HCT116 (cell line): ENCODE measurements around the gene RCE1. TPM values are rescaled to one million over a fixed set of nuclear protein-coding genes. Genes with fewer than 3 reads are reported as not detected.

Source experiments
- ATAC-seq: fragments of 200-7000 bp; cut with Tn5 transposase; 2 replicates; pipeline ENCODE4 v1.9.1; 2020; ENCODE audit warnings: mild to moderate bottlenecking, moderate library complexity
- BruUV-seq: library from RNA; stranded (reverse); fragments of 400-500 nt; replicated peaks from 2 replicates; lab custom pipeline; 2021; lab: Mats Ljungman, UMichigan
- CTCF ChIA-PET: fragments of 300-600 bp; sonication (Branson Sonifier 250); formaldehyde crosslinking; loops from one replicate; lab custom pipeline; 2021; ENCODE audit warnings: antibody characterized with exemption; lab: Charles Lee
- POLR2A ChIA-PET: fragments of 300-600, 350-600 bp; sonication (Branson Sonifier 250); formaldehyde crosslinking; loops from one replicate; lab custom pipeline; 2021; ENCODE audit warnings: antibody characterized with exemption; lab: Charles Lee
- RAD21 ChIA-PET, 2 experiments: fragments of 300-600 bp; sonication (Branson Sonifier 250); formaldehyde crosslinking; loops; one replicate each; lab custom pipeline; 2023; ENCODE audit warnings: low total read pairs in 2 of 2; ENCODE audit not compliant: uncharacterized antibody in 2 of 2, unreplicated experiment in 2 of 2, low non-redundant PET in 1 of 2; lab: Charles Lee
- DNase-seq: peaks from one replicate; pipeline ENCODE4 v3.0.0-alpha.2; 2010; ENCODE audit warnings: low read depth, low spot score
- H2AFZ ChIP-seq: fragments of 200-600 bp; shearing (Covaris generic), sonication (generic); 2 replicates; pipeline ENCODE4 v1.6.1; 2017; ENCODE audit warnings: low read depth, mixed run types, mixed read lengths, antibody characterized with exemption, low read length; ENCODE audit not compliant: poor library complexity, severe bottlenecking
- H3K27ac ChIP-seq: 2 replicates; pipeline ENCODE4 v1.5.1; 2012; ENCODE audit warnings: low read depth, low read length
- H3K27me3 ChIP-seq: fragments of 200-600 bp; sonication (generic); 2 replicates; pipeline ENCODE4 v1.6.1; 2016; ENCODE audit warnings: mixed run types, low read length, mixed read lengths; ENCODE audit not compliant: insufficient read depth
- H3K36me3 ChIP-seq, 2 experiments: fragments of 200-500 bp in 1 of 2; fragments of 200-600 bp in 1 of 2; sonication (Bioruptor generic) in 1 of 2; sonication (generic) in 1 of 2; 2 replicates each; pipeline versions ENCODE4 v1.5.1 to v1.6.1; 2014 to 2016; ENCODE audit warnings: low read length in 2 of 2, inconsistent platforms in 1 of 2, mixed read lengths in 1 of 2, mixed run types in 1 of 2; ENCODE audit not compliant: insufficient read depth in 2 of 2, control insufficient read depth in 1 of 2
- H3K4me1 ChIP-seq, 2 experiments: fragments of 200-600 bp in 1 of 2; sonication (generic) in 1 of 2; 2 replicates each; pipeline versions ENCODE4 v1.5.1 to v1.6.1; 2012 to 2017; ENCODE audit warnings: low read length in 2 of 2, inconsistent platforms in 1 of 2, mild to moderate bottlenecking in 1 of 2, mixed read lengths in 1 of 2, mixed run types in 1 of 2, moderate library complexity in 1 of 2; ENCODE audit not compliant: insufficient read depth in 2 of 2, control insufficient read depth in 1 of 2
- H3K4me2 ChIP-seq: fragments of 200-600 bp; sonication (generic); 2 replicates; pipeline ENCODE4 v1.6.1; 2017; ENCODE audit warnings: mixed run types, low read length, mixed read lengths
- H3K4me3 ChIP-seq, 2 experiments: fragments of 200-600 bp in 1 of 2; sonication (generic) in 1 of 2; replicated peaks in 1 of 2; 2 replicates each; pipeline ENCODE4 v1.5.1; 2011 to 2016; ENCODE audit warnings: low read length in 2 of 2, control low read depth in 1 of 2, low read depth in 1 of 2, mild to moderate bottlenecking in 1 of 2, mixed read lengths in 1 of 2, mixed run types in 1 of 2
- H3K79me2 ChIP-seq: fragments of 200-600 bp; sonication (generic); 2 replicates; pipeline ENCODE4 v1.6.1; 2017; ENCODE audit warnings: mild to moderate bottlenecking, mixed run types, low read length, moderate library complexity, mixed read lengths; ENCODE audit not compliant: insufficient read depth
- H3K9ac ChIP-seq: fragments of 200-600 bp; sonication (generic); 2 replicates; pipeline ENCODE4 v1.6.1; 2016; ENCODE audit warnings: low read length, mixed read lengths
- H3K9me2 ChIP-seq: fragments of 200-600 bp; sonication (generic), shearing (Covaris generic); 2 replicates; pipeline ENCODE4 v1.6.1; 2017; ENCODE audit warnings: mixed run types, mild to moderate bottlenecking, moderate library complexity; ENCODE audit not compliant: insufficient read depth
- H3K9me3 ChIP-seq, 2 experiments: fragments of 200-500 bp in 1 of 2; fragments of 200-600 bp in 1 of 2; sonication (Bioruptor generic) in 1 of 2; sonication (generic) in 1 of 2; 2 replicates each; pipeline ENCODE4 v1.6.1; 2014 to 2017; ENCODE audit warnings: low read length in 2 of 2, mixed read lengths in 2 of 2, inconsistent platforms in 1 of 2, low read depth in 1 of 2, mild to moderate bottlenecking in 1 of 2, mixed run types in 1 of 2, moderate library complexity in 1 of 2; ENCODE audit not compliant: control insufficient read depth in 1 of 2, insufficient read depth in 1 of 2
- H4K20me1 ChIP-seq: fragments of 200-600 bp; sonication (generic), shearing (Covaris generic); 2 replicates; pipeline ENCODE4 v1.6.1; 2017; ENCODE audit warnings: mixed run types, mild to moderate bottlenecking, moderate library complexity; ENCODE audit not compliant: insufficient read depth
- CBX3 ChIP-seq: IDR thresholded peaks from 2 replicates; pipeline ENCODE4 v1.6.1; 2012; ENCODE audit warnings: low read depth
- CEBPB ChIP-seq: IDR thresholded peaks from 2 replicates; pipeline ENCODE4 v1.6.1; 2012; ENCODE audit warnings: low read depth
- ELF1 ChIP-seq: IDR thresholded peaks from 2 replicates; pipeline ENCODE4 v1.6.1; 2012; ENCODE audit warnings: low read depth, borderline replicate concordance
- FOSL1 ChIP-seq: IDR thresholded peaks from 2 replicates; pipeline ENCODE4 v1.6.1; 2012; ENCODE audit warnings: low read depth
- JUND ChIP-seq: IDR thresholded peaks from 2 replicates; pipeline ENCODE4 v1.6.1; 2012
- MAX ChIP-seq: IDR thresholded peaks from 2 replicates; pipeline ENCODE4 v1.6.1; 2012
- POLR2A ChIP-seq: IDR thresholded peaks from 2 replicates; pipeline ENCODE4 v1.7.0; 2011; ENCODE audit warnings: borderline replicate concordance; ENCODE audit not compliant: insufficient read depth, insufficient read length; ENCODE audit errors: extremely low read depth
- POLR2AphosphoS5 ChIP-seq: IDR thresholded peaks from 2 replicates; pipeline ENCODE4 v1.6.1; 2011; ENCODE audit warnings: mild to moderate bottlenecking, low read depth, low read length, moderate library complexity
- RAD21 ChIP-seq: IDR thresholded peaks from 2 replicates; pipeline ENCODE4 v1.6.1; 2012; ENCODE audit warnings: low read depth, mild to moderate bottlenecking
- REST ChIP-seq: IDR thresholded peaks from 2 replicates; pipeline ENCODE4 v1.6.1; 2012; ENCODE audit warnings: low read depth
- TCF7L2 ChIP-seq: IDR thresholded peaks from 2 replicates; pipeline ENCODE4 v1.7.0; 2011; ENCODE audit warnings: borderline replicate concordance, inconsistent platforms; ENCODE audit not compliant: insufficient read depth, insufficient read length; ENCODE audit errors: extremely low read depth
- YY1 ChIP-seq: IDR thresholded peaks from 2 replicates; pipeline ENCODE4 v1.6.1; 2011; ENCODE audit warnings: low read length, low read depth, moderate library complexity, mild to moderate bottlenecking; ENCODE audit not compliant: insufficient replicate concordance; ENCODE audit errors: extremely low read depth
- ZBTB33 ChIP-seq: IDR thresholded peaks from 2 replicates; pipeline ENCODE4 v1.6.1; 2011; ENCODE audit warnings: mild to moderate bottlenecking, low read length, moderate library complexity; ENCODE audit not compliant: insufficient replicate concordance; ENCODE audit errors: extremely low read depth
- ZFX ChIP-seq: fragments of 450-650 bp; IDR thresholded peaks from 2 replicates; pipeline ENCODE4 v1.6.1; 2017
- ZNF274 ChIP-seq: fragments of 200-500 bp; sonication (Bioruptor generic); IDR thresholded peaks from 2 replicates; pipeline ENCODE4 v1.6.1; 2014; ENCODE audit warnings: mild to moderate bottlenecking, low read depth, low read length, inconsistent platforms
- intact Hi-C: fragments of 100-400 bp; cut with micrococcal nuclease; formaldehyde crosslinking; loops from 2 replicates; pipeline ENCODE4 v1.10.0; 2022
- total RNA-seq: library from RNA; stranded (reverse); gene quantifications from one replicate; pipeline ENCODE4 v1.2.1, GENCODE V29; 2021; ENCODE audit not compliant: unreplicated experiment
- TF ChIP-seq, protein P1 (sequence below): IDR thresholded peaks from 2 replicates; pipeline ENCODE4 v1.6.1; 2012

RCE1 gene
- total RNA-seq, 1 experiment from 2014 or later: 35.3 TPM

DNA sequence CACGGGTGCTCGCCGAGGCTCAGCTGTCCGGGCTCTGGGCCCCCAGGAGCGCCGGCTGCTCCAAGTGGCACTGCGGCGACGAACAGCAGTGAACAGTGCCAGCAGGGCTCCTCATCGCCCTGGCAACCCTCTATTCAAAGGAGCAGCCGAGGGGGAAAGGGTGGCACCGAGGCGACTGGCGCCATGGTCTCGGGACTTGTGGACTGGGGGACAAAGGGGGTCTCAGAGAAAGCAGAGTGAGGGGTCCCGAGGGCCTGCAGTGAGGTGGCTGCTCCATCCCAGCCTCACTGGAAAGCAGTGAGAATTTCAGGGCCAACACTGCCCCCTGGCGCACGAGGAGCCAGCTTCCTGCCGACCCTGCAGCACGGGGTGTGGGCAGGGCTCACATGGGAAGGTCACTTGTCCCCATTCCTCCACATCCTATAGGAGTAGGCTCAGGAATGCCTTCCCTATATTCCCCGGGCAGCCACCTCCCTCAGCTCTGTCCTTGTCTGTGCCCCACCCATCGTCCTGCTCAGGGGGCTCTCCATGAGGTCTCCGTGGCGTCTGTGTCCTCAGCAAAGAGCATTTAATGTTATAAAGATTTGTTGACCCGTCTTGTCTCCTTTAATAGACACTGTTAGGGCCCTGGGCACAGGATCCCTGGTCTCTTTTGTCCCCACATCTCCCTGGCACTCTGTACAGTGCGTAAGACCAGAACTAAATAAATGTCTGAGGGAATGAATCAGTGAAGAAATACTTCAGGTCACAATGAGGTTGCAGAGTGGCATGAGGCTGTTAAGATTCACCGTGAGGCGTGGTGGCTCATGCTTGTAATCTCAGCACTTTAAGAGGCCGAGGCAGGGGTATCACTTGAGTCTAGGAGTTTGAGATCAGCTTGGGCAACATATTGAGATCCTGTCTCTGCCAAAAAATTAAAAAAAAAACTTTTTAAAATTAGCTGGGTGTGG lies 40.0 kb downstream of the RCE1 start:
- Histone ChIP-seq H3K4me1 (peaks cover 83% of the 10 kb centered on the region in 2 experiments), H3K4me3 (peak overlapping the region; percentile 31 to 51), H3K9ac (peak overlapping the region; percentile 59), H3K27me3 (no peaks in the 10 kb centered on the region), H3K9me3 (no peaks in the 10 kb centered on the region), H3K4me2 (peak overlapping the region; percentile 84), H2AFZ (peak overlapping the region; percentile 36), H3K27ac (peak overlapping the region; percentile 76), H3K79me2 (no peaks in the 10 kb centered on the region), H3K36me3 (no peaks in the 10 kb centered on the region), H4K20me1 (no peaks in the 10 kb centered on the region), H3K9me2 (no peaks in the 10 kb centered on the region)
- ChIA-PET POLR2A (interaction anchor here (1.0 to 1.4 kb wide), 5 partner anchors 8 to 403 kb away, joined by 3 to 7 read pairs (median 3); partner anchors contain the start of gene DPP3), CTCF (interaction anchor here (0.7 to 3.5 kb wide), 14 partner anchors 9 to 206 kb away, joined by 3 to 17 read pairs (median 4); partner anchors contain the start of genes RBM4B and RCE1), RAD21 (interaction anchor here in 1 of 2 experiments (1.5 kb wide), 2 partner anchors 27 to 92 kb away, joined by 3 to 4 read pairs; partner anchors contain the start of gene C11orf86)
- DNase-seq (peak; percentile 68), ATAC-seq (peak; percentile 81)
- intact Hi-C loops: loop anchor here (1.0 to 10.0 kb wide), 3 partner anchors 72 to 189 kb away; partner anchors contain the start of genes PC and SYT12
- BruUV-seq: no TSS peak
- no peak for TF ChIP-seq MAX
- no peak for TF ChIP-seq POLR2A
- TF ChIP-seq POLR2AphosphoS5: peak; percentile 27; the same call in 1 of the 2 replicates
- TF ChIP-seq REST: no peak
- TF ChIP-seq ELF1: no peak
- TF ChIP-seq FOSL1: no peak
- peak; percentile 1 for TF ChIP-seq TCF7L2
- TF ChIP-seq ZFX: no peak
- no peak for TF ChIP-seq CEBPB
- TF ChIP-seq, protein P1, sequence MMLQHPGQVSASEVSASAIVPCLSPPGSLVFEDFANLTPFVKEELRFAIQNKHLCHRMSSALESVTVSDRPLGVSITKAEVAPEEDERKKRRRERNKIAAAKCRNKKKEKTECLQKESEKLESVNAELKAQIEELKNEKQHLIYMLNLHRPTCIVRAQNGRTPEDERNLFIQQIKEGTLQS: no peak
- no peak for TF ChIP-seq ZBTB33
- TF ChIP-seq CBX3: no peak
- TF ChIP-seq ZNF274: no peak
- TF ChIP-seq JUND: no peak
- no peak for TF ChIP-seq YY1
- TF ChIP-seq RAD21: no peak
